ENCODE data around the gene CHCHD3. TPM values are rescaled to one million over a fixed set of nuclear protein-coding genes. Genes with fewer than 3 reads are reported as not detected.

The CHCHD3 gene
- total and polyA plus RNA-seq, 9 of the 15 experiments (the other 6 are each of a cell fraction or from before 2014, with no cell fraction given): 66.2 to 279 (median 204) TPM

DNA sequence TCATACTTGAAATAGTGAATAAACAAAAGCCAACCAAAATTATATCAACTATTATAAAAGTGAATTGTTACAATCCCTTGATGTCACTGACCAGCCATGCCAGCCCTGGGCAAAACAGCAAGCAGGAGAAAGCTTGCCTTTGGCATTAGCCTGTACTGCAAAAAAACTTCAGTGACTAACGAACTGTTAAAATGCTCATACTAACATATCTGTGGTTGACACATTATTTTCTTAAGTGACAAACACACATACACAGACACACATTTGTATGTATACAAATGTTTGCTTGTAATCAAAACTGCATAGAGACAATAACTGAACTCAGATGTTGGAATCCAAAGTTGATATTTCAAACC lies 29.5 kb downstream of the CHCHD3 start:
- no peak for FAIRE-seq
- WGBS (ENCODE audit: insufficient coverage, low coverage, missing lambda C conversion rate): 28% methylated on average over 1 of the region's 1 CpG
- DNase-seq (ENCODE audit: extremely low read depth in 1 of 4, low spot score in 3 of 4): no peak

More for the DNA sequence above, 29.5 kb downstream of the CHCHD3 start:
- intact Hi-C loops (cut with micrococcal nuclease) (no loop called here), in situ Hi-C loops (cut with MboI) (no loop called here)
- ChIA-PET POLR2A (interaction anchor here (1.3 to 1.4 kb wide), 3 partner anchors 8 to 30 kb away, joined by 4 to 5 read pairs (median 4); partner anchors contain the start of gene CHCHD3), CTCF (ENCODE audit: low intra/inter-chr PET ratio) (no interaction called here)
- ATAC-seq: no peak
- no peaks in the 10 kb centered on the region for H3K27me3 ChIP-seq (ENCODE audit: control insufficient read depth in 2 of 2, insufficient read depth in 2 of 2, low read length in 2 of 2)
- H4K20me1 ChIP-seq (replicated peaks; ENCODE audit: control insufficient read depth, insufficient read depth, low read length): peaks cover 30% of the 10 kb centered on the region
- H3K79me2 ChIP-seq (ENCODE audit: control insufficient read depth, insufficient read depth, low read length): peaks cover 94% of the 10 kb centered on the region
- no peak overlapping the region for H3K9ac ChIP-seq (ENCODE audit: insufficient read depth in 1 of 2, low read depth in 2 of 2, low read length in 2 of 2)
- H3K4me3 ChIP-seq: no peak overlapping the region
- H3K9me1 ChIP-seq (ENCODE audit: control insufficient read depth, insufficient read depth, low read length): no peaks in the 10 kb centered on the region
- H2AFZ ChIP-seq (ENCODE audit: low read depth, low read length): no peak overlapping the region
- no peak overlapping the region for H3K4me2 ChIP-seq (ENCODE audit: insufficient read depth, low read length)
- TF ChIP-seq SIN3A (IDR thresholded peaks at IDR 0.05; ENCODE audit: borderline replicate concordance in 2 of 2, control insufficient read depth in 1 of 2, low read depth in 2 of 2, low read length in 2 of 2) (no peak), CEBPZ (IDR thresholded peaks at IDR 0.05; ENCODE audit: borderline replicate concordance, low read depth, low read length) (no peak), BMI1 (IDR thresholded peaks at IDR 0.05; ENCODE audit: low read length) (no peak), U2AF2 (optimal IDR thresholded peaks at IDR 0.05; ENCODE audit: low read depth, low read length) (no peak), MCM3 (IDR thresholded peaks at IDR 0.05) (no peak), CC2D1A (IDR thresholded peaks at IDR 0.05) (no peak), FOXA3 (CRISPR knock-in tag; conservative IDR thresholded peaks at IDR 0.05 in 1 of 2, IDR thresholded peaks at IDR 0.05 in 1 of 2) (no peak)
- TF ChIP-seq, protein P1, sequence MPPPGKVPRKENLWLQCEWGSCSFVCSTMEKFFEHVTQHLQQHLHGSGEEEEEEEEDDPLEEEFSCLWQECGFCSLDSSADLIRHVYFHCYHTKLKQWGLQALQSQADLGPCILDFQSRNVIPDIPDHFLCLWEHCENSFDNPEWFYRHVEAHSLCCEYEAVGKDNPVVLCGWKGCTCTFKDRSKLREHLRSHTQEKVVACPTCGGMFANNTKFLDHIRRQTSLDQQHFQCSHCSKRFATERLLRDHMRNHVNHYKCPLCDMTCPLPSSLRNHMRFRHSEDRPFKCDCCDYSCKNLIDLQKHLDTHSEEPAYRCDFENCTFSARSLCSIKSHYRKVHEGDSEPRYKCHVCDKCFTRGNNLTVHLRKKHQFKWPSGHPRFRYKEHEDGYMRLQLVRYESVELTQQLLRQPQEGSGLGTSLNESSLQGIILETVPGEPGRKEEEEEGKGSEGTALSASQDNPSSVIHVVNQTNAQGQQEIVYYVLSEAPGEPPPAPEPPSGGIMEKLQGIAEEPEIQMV (tag; conservative IDR thresholded peaks at IDR 0.05; ENCODE audit: low read depth): no peak
- BruUV-seq (replicated peaks): no TSS peak
- peaks cover 0 to 16% of the 10 kb centered on the region in 2 experiments; a peak in 2 of 5 replicates for H3K4me1 ChIP-seq (replicated peaks in 1 of 2; ENCODE audit: control insufficient read depth in 2 of 2, insufficient read depth in 2 of 2, low read length in 2 of 2)
- H3K36me3 ChIP-seq (ENCODE audit: control insufficient read depth, insufficient read depth, low read length): peaks cover 23% of the 10 kb centered on the region
- H3K9me3 ChIP-seq (replicated peaks; ENCODE audit: control insufficient read depth, insufficient read depth, low read depth, low read length): no peaks in the 10 kb centered on the region
- no peak overlapping the region for H3K27ac ChIP-seq (ENCODE audit: extremely low read depth, low read depth, low read length)

Measured in K562 (cell line).